ENCODE measurements around the gene DHX58.

Gene DHX58

DNA sequence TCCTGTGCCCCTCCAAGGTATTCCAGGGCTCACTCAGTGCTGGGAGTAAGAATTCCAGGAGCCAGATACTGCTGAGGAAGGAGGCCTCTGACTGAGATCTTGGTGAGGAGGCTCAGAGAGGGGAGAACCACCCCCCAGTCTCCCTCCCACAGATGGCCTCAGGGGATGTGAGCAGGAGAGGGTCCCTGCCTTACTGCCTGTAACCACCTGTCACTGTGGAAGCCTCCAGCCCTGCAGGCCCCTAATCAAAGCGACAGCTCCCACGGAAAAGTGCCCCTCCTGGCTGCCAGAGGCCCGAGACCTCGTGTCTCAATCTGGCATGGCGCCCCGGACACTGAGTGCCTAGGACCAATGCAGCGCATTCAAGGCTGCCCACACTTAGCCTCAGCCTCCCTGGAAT is 54.5 kb downstream of the DHX58 start:
- peak; percentile 66 for TF ChIP-seq ZIC2 (tag by site-specific recombination; IDR thresholded peaks at IDR 0.05)
- TF ChIP-seq, protein P1, sequence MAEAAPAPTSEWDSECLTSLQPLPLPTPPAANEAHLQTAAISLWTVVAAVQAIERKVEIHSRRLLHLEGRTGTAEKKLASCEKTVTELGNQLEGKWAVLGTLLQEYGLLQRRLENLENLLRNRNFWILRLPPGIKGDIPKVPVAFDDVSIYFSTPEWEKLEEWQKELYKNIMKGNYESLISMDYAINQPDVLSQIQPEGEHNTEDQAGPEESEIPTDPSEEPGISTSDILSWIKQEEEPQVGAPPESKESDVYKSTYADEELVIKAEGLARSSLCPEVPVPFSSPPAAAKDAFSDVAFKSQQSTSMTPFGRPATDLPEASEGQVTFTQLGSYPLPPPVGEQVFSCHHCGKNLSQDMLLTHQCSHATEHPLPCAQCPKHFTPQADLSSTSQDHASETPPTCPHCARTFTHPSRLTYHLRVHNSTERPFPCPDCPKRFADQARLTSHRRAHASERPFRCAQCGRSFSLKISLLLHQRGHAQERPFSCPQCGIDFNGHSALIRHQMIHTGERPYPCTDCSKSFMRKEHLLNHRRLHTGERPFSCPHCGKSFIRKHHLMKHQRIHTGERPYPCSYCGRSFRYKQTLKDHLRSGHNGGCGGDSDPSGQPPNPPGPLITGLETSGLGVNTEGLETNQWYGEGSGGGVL (tag by site-specific recombination; IDR thresholded peaks at IDR 0.05), result peak; percentile 65
- TF ChIP-seq GLIS1 (tag by site-specific recombination; IDR thresholded peaks at IDR 0.05), result peak; percentile 79
- TF ChIP-seq, protein P2, sequence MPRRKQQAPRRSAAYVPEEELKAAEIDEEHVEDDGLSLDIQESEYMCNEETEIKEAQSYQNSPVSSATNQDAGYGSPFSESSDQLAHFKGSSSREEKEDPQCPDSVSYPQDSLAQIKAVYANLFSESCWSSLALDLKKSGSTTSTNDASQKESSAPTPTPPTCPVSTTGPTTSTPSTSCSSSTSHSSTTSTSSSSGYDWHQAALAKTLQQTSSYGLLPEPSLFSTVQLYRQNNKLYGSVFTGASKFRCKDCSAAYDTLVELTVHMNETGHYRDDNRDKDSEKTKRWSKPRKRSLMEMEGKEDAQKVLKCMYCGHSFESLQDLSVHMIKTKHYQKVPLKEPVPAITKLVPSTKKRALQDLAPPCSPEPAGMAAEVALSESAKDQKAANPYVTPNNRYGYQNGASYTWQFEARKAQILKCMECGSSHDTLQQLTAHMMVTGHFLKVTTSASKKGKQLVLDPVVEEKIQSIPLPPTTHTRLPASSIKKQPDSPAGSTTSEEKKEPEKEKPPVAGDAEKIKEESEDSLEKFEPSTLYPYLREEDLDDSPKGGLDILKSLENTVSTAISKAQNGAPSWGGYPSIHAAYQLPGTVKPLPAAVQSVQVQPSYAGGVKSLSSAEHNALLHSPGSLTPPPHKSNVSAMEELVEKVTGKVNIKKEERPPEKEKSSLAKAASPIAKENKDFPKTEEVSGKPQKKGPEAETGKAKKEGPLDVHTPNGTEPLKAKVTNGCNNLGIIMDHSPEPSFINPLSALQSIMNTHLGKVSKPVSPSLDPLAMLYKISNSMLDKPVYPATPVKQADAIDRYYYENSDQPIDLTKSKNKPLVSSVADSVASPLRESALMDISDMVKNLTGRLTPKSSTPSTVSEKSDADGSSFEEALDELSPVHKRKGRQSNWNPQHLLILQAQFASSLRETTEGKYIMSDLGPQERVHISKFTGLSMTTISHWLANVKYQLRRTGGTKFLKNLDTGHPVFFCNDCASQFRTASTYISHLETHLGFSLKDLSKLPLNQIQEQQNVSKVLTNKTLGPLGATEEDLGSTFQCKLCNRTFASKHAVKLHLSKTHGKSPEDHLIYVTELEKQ (tag by site-specific recombination; IDR thresholded peaks at IDR 0.05; ENCODE audit: borderline replicate concordance), result no peak
- TF ChIP-seq ZBTB48 (tag by site-specific recombination; IDR thresholded peaks at IDR 0.05), result 0 out of 2 replicates have a peak, but pooled peaks have one; percentile 27
- peak; percentile 34; the same call in 1 of the 2 replicates for TF ChIP-seq ZFHX2 (tag by site-specific recombination; conservative IDR thresholded peaks at IDR 0.05)
- TF ChIP-seq GLIS2 (tag by site-specific recombination; IDR thresholded peaks at IDR 0.05), result peak; percentile 44
- no peak for TF ChIP-seq ZNF366 (tag by site-specific recombination; conservative IDR thresholded peaks at IDR 0.05)
- no peaks in the 10 kb centered on the region for H3K36me3 ChIP-seq (ENCODE audit: control insufficient read depth in 2 of 2, insufficient read depth in 1 of 2, low read length in 2 of 2)
- CTCF ChIA-PET, result interaction anchor here (0.5 to 6.5 kb wide), 4 partner anchors 9 to 43 kb away, joined by 3 to 49 read pairs (median 4); no protein-coding TSS in a partner anchor
- no peaks in the 10 kb centered on the region for H3K9me3 ChIP-seq (ENCODE audit: control insufficient read depth, insufficient read depth, low read depth, low read length)
- no peak overlapping the region for H3K4me3 ChIP-seq (ENCODE audit: low read depth, low read length)
- POLR2A ChIA-PET, result interaction anchor here (0.7 kb wide), 1 partner anchor 23 kb away, joined by 3 read pairs; no protein-coding TSS in a partner anchor
- H3K4me1 ChIP-seq (ENCODE audit: control insufficient read depth, insufficient read depth, low read length), result no peaks in the 10 kb centered on the region
- no peak overlapping the region for H3K27ac ChIP-seq (ENCODE audit: extremely low read depth, low read depth, low read length)

DNA sequence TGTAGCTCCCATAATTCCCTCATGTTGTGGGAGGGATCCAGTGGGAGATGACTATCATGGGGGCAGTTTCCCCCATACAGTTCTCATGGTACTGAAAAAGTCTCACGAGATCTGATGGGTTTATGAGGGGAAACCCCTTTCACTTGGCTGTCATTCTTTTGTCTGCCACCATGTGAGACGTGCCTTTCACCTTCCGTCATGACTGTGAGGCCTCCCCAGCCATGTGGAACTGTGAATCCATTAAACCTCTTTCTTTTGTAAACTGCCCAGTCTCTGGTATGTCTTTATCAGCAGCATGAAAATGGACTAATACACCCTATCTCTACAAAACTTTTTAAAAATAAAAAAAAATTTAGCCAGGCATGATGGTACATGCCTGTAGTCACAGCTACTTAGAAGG is 55.9 kb downstream of the DHX58 start:
- TF ChIP-seq ZFHX2 (tag by site-specific recombination; conservative IDR thresholded peaks at IDR 0.05) (no peak), OSR2 (tag by site-specific recombination; IDR thresholded peaks at IDR 0.05) (no peak), GLIS2 (tag by site-specific recombination; IDR thresholded peaks at IDR 0.05) (no peak)
- CTCF ChIA-PET, result interaction anchor here (0.6 to 6.5 kb wide), 6 partner anchors 9 to 16 kb away, joined by 3 to 49 read pairs (median 5); no protein-coding TSS in a partner anchor
- no peak overlapping the region for H3K4me3 ChIP-seq (ENCODE audit: low read depth, low read length)
- H3K9me3 ChIP-seq (ENCODE audit: control insufficient read depth, insufficient read depth, low read depth, low read length), result no peaks in the 10 kb centered on the region
- no peaks in the 10 kb centered on the region for H3K36me3 ChIP-seq (ENCODE audit: control insufficient read depth in 2 of 2, insufficient read depth in 1 of 2, low read length in 2 of 2)
- H3K27ac ChIP-seq (ENCODE audit: extremely low read depth, low read depth, low read length), result no peak overlapping the region
- no peaks in the 10 kb centered on the region for H3K4me1 ChIP-seq (ENCODE audit: control insufficient read depth, insufficient read depth, low read length)
- POLR2A ChIA-PET, result no interaction called here

DNA sequence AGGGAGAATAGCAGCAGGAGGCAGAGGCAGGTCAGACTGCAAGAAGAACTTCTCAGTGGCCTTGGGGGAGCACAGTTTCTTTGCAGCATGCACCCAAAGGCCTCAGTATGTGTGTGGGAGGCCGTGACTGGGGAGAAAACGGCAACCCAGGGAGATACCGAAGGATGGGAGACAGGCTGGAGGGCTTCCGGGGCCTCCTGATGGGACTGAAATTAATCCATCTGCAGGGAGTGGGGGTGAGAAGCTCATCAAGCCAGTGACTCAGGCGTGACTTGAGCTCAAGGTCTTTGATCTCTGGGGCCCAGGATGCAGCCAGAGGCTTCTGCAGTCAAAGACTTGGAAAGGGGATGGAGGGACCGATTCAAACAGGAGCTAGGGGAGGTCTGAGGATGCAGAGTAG is 57.0 kb downstream of the DHX58 start:
- H3K4me3 ChIP-seq (ENCODE audit: low read depth, low read length), result no peak overlapping the region
- no peaks in the 10 kb centered on the region; the same call in 1 of the 2 replicates for H3K4me1 ChIP-seq (ENCODE audit: control insufficient read depth, insufficient read depth, low read length)
- no peaks in the 10 kb centered on the region for H3K9me3 ChIP-seq (ENCODE audit: control insufficient read depth, insufficient read depth, low read depth, low read length)
- ChIA-PET POLR2A (interaction anchor here (1.2 kb wide), 1 partner anchor 10 kb away, joined by 3 read pairs; no protein-coding TSS in a partner anchor), CTCF (interaction anchor here (0.6 to 6.5 kb wide), 11 partner anchors 9 to 330 kb away, joined by 3 to 49 read pairs (median 4); no protein-coding TSS in a partner anchor)
- H3K36me3 ChIP-seq (ENCODE audit: control insufficient read depth in 2 of 2, insufficient read depth in 1 of 2, low read length in 2 of 2), result no peaks in the 10 kb centered on the region
- H3K27ac ChIP-seq (ENCODE audit: extremely low read depth, low read depth, low read length), result no peak overlapping the region
- TF ChIP-seq ZNF221 (tag by site-specific recombination; IDR thresholded peaks at IDR 0.05; ENCODE audit: borderline replicate concordance), result no peak
- peak; percentile 79 for TF ChIP-seq ZIC2 (tag by site-specific recombination; IDR thresholded peaks at IDR 0.05)
- no peak for TF ChIP-seq ZNF211 (tag by site-specific recombination; IDR thresholded peaks at IDR 0.05; ENCODE audit: low read depth)
- TF ChIP-seq, protein P3, sequence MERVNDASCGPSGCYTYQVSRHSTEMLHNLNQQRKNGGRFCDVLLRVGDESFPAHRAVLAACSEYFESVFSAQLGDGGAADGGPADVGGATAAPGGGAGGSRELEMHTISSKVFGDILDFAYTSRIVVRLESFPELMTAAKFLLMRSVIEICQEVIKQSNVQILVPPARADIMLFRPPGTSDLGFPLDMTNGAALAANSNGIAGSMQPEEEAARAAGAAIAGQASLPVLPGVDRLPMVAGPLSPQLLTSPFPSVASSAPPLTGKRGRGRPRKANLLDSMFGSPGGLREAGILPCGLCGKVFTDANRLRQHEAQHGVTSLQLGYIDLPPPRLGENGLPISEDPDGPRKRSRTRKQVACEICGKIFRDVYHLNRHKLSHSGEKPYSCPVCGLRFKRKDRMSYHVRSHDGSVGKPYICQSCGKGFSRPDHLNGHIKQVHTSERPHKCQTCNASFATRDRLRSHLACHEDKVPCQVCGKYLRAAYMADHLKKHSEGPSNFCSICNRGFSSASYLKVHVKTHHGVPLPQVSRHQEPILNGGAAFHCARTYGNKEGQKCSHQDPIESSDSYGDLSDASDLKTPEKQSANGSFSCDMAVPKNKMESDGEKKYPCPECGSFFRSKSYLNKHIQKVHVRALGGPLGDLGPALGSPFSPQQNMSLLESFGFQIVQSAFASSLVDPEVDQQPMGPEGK (tag by site-specific recombination; IDR thresholded peaks at IDR 0.05), result peak; percentile 39; the same call in 1 of the 2 replicates
- 0 out of 2 replicates have a peak, but pooled peaks have one; percentile 4 for TF ChIP-seq ZNF585B (tag by site-specific recombination; IDR thresholded peaks at IDR 0.05)
- peak; percentile 64; the same call in 1 of the 2 replicates for TF ChIP-seq ZBTB17 (tag by site-specific recombination; IDR thresholded peaks at IDR 0.05)
- no peak for TF ChIP-seq ZNF623 (tag by site-specific recombination; IDR thresholded peaks at IDR 0.05)
- no peak for TF ChIP-seq ZNF112 (tag by site-specific recombination; IDR thresholded peaks at IDR 0.05)
- peak; percentile 36; the same call in 1 of the 2 replicates for TF ChIP-seq TCF7L2 (IDR thresholded peaks at IDR 0.05; ENCODE audit: borderline replicate concordance, low read depth, low read length)
- TF ChIP-seq ZNF626 (tag by site-specific recombination; IDR thresholded peaks at IDR 0.05), result no peak
- no peak for TF ChIP-seq ZNF174 (tag by site-specific recombination; IDR thresholded peaks at IDR 0.05)
- TF ChIP-seq ZEB2 (tag by site-specific recombination; IDR thresholded peaks at IDR 0.05), result 0 out of 2 replicates have a peak, but pooled peaks have one; percentile 22
- no peak for TF ChIP-seq ZNF394 (tag by site-specific recombination; IDR thresholded peaks at IDR 0.05; ENCODE audit: borderline replicate concordance)
- no peak for TF ChIP-seq TRIM28 (IDR thresholded peaks at IDR 0.05; ENCODE audit: borderline replicate concordance, low read length)
- TF ChIP-seq ZFHX2 (tag by site-specific recombination; conservative IDR thresholded peaks at IDR 0.05), result no peak
